Measurements from ENCODE around the gene PTPRS.
A peak's percentile ranks its signal among the peaks of the same experiment; 100 is the strongest.

Gene PTPRS

GRCh38 chr19:5361407-5361806 lies 20.8 kb upstream of the PTPRS start:
- H3K4me3 ChIP-seq = no peak overlapping the region
- H3K9me3 ChIP-seq = no peaks in the 10 kb centered on the region
- H3K4me1 ChIP-seq = no peaks in the 10 kb centered on the region
- DNase-seq (ENCODE audit: low spot score in 2 of 2) = no peak
- H3K36me3 ChIP-seq (replicated peaks) = no peaks in the 10 kb centered on the region
- H3K27me3 ChIP-seq (ENCODE audit: low read depth) = no peaks in the 10 kb centered on the region; the same call in 1 of the 2 replicates
- in situ Hi-C loops (cut with MboI; ENCODE audit: low sequenced_read_pairs) = no loop called here

GRCh38 chr19:5360003-5360780 lies 19.6 kb upstream of the PTPRS start:
- Histone ChIP-seq H3K27me3 (ENCODE audit: low read depth) (peaks cover 2% of the 10 kb centered on the region; the same call in 1 of the 2 replicates), H3K4me3 (no peak overlapping the region), H3K9me3 (no peaks in the 10 kb centered on the region), H3K4me1 (no peaks in the 10 kb centered on the region), H3K36me3 (replicated peaks) (no peaks in the 10 kb centered on the region)
- in situ Hi-C loops (cut with MboI; ENCODE audit: low sequenced_read_pairs) = no loop called here
- no peak for DNase-seq (ENCODE audit: low spot score in 2 of 2)

- Histone ChIP-seq H3K4me3 (no peak overlapping the region), H3K9me3 (no peaks in the 10 kb centered on the region), H3K27me3 (ENCODE audit: low read depth) (peaks cover 2% of the 10 kb centered on the region; the same call in 1 of the 2 replicates), H3K4me1 (no peaks in the 10 kb centered on the region), H3K36me3 (replicated peaks) (no peaks in the 10 kb centered on the region)
- DNase-seq (ENCODE audit: low spot score in 2 of 2) = no peak
- in situ Hi-C loops (cut with MboI; ENCODE audit: low sequenced_read_pairs) = no loop called here
Observed at GRCh38 chr19:5358173-5358800, 17.7 kb upstream of the PTPRS start.

- H3K9me3 ChIP-seq = no peaks in the 10 kb centered on the region
- in situ Hi-C loops (cut with MboI; ENCODE audit: low sequenced_read_pairs) = no loop called here
- no peaks in the 10 kb centered on the region for H3K4me1 ChIP-seq
- no peaks in the 10 kb centered on the region for H3K36me3 ChIP-seq (replicated peaks)
- no peak overlapping the region for H3K4me3 ChIP-seq
- peaks cover 2% of the 10 kb centered on the region; the same call in 1 of the 2 replicates for H3K27me3 ChIP-seq (ENCODE audit: low read depth)
- no peak for DNase-seq (ENCODE audit: low spot score in 2 of 2)
Observed at GRCh38 chr19:5357584-5357983, 17.0 kb upstream of the PTPRS start.

GRCh38 chr19:5356918-5357317 lies 16.3 kb upstream of the PTPRS start:
- no peak overlapping the region for H3K4me3 ChIP-seq
- no peak for DNase-seq (ENCODE audit: low spot score in 2 of 2)
- in situ Hi-C loops (cut with MboI; ENCODE audit: low sequenced_read_pairs) = no loop called here

GRCh38 chr19:5356428-5356827 lies 15.8 kb upstream of the PTPRS start:
- H3K9me3 ChIP-seq = no peaks in the 10 kb centered on the region
- DNase-seq (ENCODE audit: low spot score in 2 of 2) = peak in 1 of 2 experiments; percentile 41
- no peak overlapping the region for H3K4me3 ChIP-seq
- in situ Hi-C loops (cut with MboI; ENCODE audit: low sequenced_read_pairs) = no loop called here
- no peaks in the 10 kb centered on the region for H3K36me3 ChIP-seq (replicated peaks)
- H3K27me3 ChIP-seq (ENCODE audit: low read depth) = peaks cover 2% of the 10 kb centered on the region; the same call in 1 of the 2 replicates
- no peaks in the 10 kb centered on the region for H3K4me1 ChIP-seq

More at GRCh38 chr19:5356918-5357317, 16.3 kb upstream of the PTPRS start:
- Histone ChIP-seq H3K4me1 (no peaks in the 10 kb centered on the region), H3K9me3 (no peaks in the 10 kb centered on the region), H3K27me3 (ENCODE audit: low read depth) (peaks cover 2% of the 10 kb centered on the region; the same call in 1 of the 2 replicates), H3K36me3 (replicated peaks) (no peaks in the 10 kb centered on the region)

GRCh38 chr19:5355693-5356092 lies 15.1 kb upstream of the PTPRS start:
- Histone ChIP-seq H3K27me3 (ENCODE audit: low read depth) (peaks cover 2% of the 10 kb centered on the region; the same call in 1 of the 2 replicates), H3K4me3 (no peak overlapping the region), H3K36me3 (replicated peaks) (no peaks in the 10 kb centered on the region), H3K9me3 (no peaks in the 10 kb centered on the region), H3K4me1 (no peaks in the 10 kb centered on the region)
- in situ Hi-C loops (cut with MboI; ENCODE audit: low sequenced_read_pairs) = no loop called here
- DNase-seq (ENCODE audit: low spot score in 2 of 2) = no peak

- H3K4me1 ChIP-seq = no peaks in the 10 kb centered on the region
- no peaks in the 10 kb centered on the region for H3K36me3 ChIP-seq (replicated peaks)
- in situ Hi-C loops (cut with MboI; ENCODE audit: low sequenced_read_pairs) = no loop called here
- no peak for DNase-seq (ENCODE audit: low spot score in 2 of 2)
- peaks cover 2% of the 10 kb centered on the region; the same call in 1 of the 2 replicates for H3K27me3 ChIP-seq (ENCODE audit: low read depth)
- H3K9me3 ChIP-seq = no peaks in the 10 kb centered on the region
- no peak overlapping the region for H3K4me3 ChIP-seq
Observed at GRCh38 chr19:5355076-5355475, 14.5 kb upstream of the PTPRS start.

GRCh38 chr19:5354403-5354802 lies 13.8 kb upstream of the PTPRS start:
- Histone ChIP-seq H3K9me3 (no peaks in the 10 kb centered on the region), H3K27me3 (ENCODE audit: low read depth) (peaks cover 2% of the 10 kb centered on the region; the same call in 1 of the 2 replicates), H3K4me3 (no peak overlapping the region), H3K36me3 (replicated peaks) (no peaks in the 10 kb centered on the region), H3K4me1 (no peaks in the 10 kb centered on the region)
- in situ Hi-C loops (cut with MboI; ENCODE audit: low sequenced_read_pairs) = no loop called here
- DNase-seq (ENCODE audit: low spot score in 2 of 2) = peak in 1 of 2 experiments; percentile 69

GRCh38 chr19:5352229-5352763 lies 11.7 kb upstream of the PTPRS start:
- no peak for DNase-seq (ENCODE audit: low spot score in 2 of 2)
- H3K4me3 ChIP-seq = no peak overlapping the region
- in situ Hi-C loops (cut with MboI; ENCODE audit: low sequenced_read_pairs) = no loop called here
- H3K9me3 ChIP-seq = peaks cover 6% of the 10 kb centered on the region; the same call in 1 of the 2 replicates
- no peaks in the 10 kb centered on the region for H3K4me1 ChIP-seq
- H3K36me3 ChIP-seq (replicated peaks) = no peaks in the 10 kb centered on the region
- peaks cover 2% of the 10 kb centered on the region; the same call in 1 of the 2 replicates for H3K27me3 ChIP-seq (ENCODE audit: low read depth)

- DNase-seq (ENCODE audit: low spot score in 2 of 2) = no peak
- no peaks in the 10 kb centered on the region for H3K4me1 ChIP-seq
- in situ Hi-C loops (cut with MboI; ENCODE audit: low sequenced_read_pairs) = no loop called here
- peaks cover 7% of the 10 kb centered on the region; the same call in 1 of the 2 replicates for H3K9me3 ChIP-seq
- H3K27me3 ChIP-seq (ENCODE audit: low read depth) = peaks cover 3% of the 10 kb centered on the region
- no peaks in the 10 kb centered on the region for H3K36me3 ChIP-seq (replicated peaks)
- H3K4me3 ChIP-seq = no peak overlapping the region
Observed at GRCh38 chr19:5351731-5352228, 11.2 kb upstream of the PTPRS start.

- H3K4me3 ChIP-seq = no peak overlapping the region
- DNase-seq (ENCODE audit: low spot score in 2 of 2) = no peak
- H3K9me3 ChIP-seq = peaks cover 7% of the 10 kb centered on the region; the same call in 1 of the 2 replicates
- peaks cover 4% of the 10 kb centered on the region for H3K27me3 ChIP-seq (ENCODE audit: low read depth)
- H3K4me1 ChIP-seq = no peaks in the 10 kb centered on the region
- H3K36me3 ChIP-seq (replicated peaks) = no peaks in the 10 kb centered on the region
- in situ Hi-C loops (cut with MboI; ENCODE audit: low sequenced_read_pairs) = no loop called here
Observed at GRCh38 chr19:5349041-5349440, 8.4 kb upstream of the PTPRS start.

- Histone ChIP-seq H3K27me3 (ENCODE audit: low read depth) (peaks cover 4% of the 10 kb centered on the region), H3K4me1 (peaks cover 2% of the 10 kb centered on the region; the same call in 1 of the 2 replicates), H3K9me3 (peaks cover 12% of the 10 kb centered on the region; the same call in 1 of the 2 replicates), H3K4me3 (no peak overlapping the region), H3K36me3 (replicated peaks) (no peaks in the 10 kb centered on the region)
- in situ Hi-C loops (cut with MboI; ENCODE audit: low sequenced_read_pairs) = no loop called here
- no peak for DNase-seq (ENCODE audit: low spot score in 2 of 2)
Observed at GRCh38 chr19:5345895-5346386, 5.3 kb upstream of the PTPRS start.
